Measurements from ENCODE around the gene MED27. TPM values are rescaled to one million over a fixed set of nuclear protein-coding genes. Genes with fewer than 3 reads are reported as not detected.

The MED27 gene
- total RNA-seq, 3 donors from 2014 or later: 14.4 to 20.3 (median 15.8) TPM

DNA sequence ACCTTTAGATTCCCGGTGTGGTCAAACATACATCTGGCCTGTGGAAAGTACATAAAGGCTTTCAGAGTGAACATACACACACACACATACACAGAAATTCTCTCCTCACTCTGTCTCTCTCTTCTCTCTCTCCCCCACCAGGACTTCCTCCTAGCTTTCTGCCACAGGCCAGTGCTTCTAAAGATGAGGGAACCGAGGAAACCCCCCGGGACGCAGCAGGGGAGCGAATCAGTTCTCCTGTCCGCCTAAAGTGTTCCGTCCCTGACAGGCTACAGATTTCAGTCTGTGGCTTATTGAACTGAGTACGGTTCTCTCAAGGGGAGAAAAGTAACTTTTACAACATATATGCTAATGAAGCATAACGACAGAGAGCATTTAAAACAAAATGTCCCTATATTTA is 75.8 kb downstream of the MED27 start:
- no peak for DNase-seq (ENCODE audit: low spot score in 2 of 2)
- Histone ChIP-seq H3K27ac (no peak overlapping the region), H3K27me3 (no peaks in the 10 kb centered on the region), H3K4me3 (no peak overlapping the region), H3K9me3 (no peaks in the 10 kb centered on the region), H3K4me1 (no peaks in the 10 kb centered on the region), H3K36me3 (no peaks in the 10 kb centered on the region)
- TF ChIP-seq POLR2A (IDR thresholded peaks at IDR 0.05): no peak
- intact Hi-C loops (cut with DNase I; ENCODE audit: low total_unique reads): no loop called here

DNA sequence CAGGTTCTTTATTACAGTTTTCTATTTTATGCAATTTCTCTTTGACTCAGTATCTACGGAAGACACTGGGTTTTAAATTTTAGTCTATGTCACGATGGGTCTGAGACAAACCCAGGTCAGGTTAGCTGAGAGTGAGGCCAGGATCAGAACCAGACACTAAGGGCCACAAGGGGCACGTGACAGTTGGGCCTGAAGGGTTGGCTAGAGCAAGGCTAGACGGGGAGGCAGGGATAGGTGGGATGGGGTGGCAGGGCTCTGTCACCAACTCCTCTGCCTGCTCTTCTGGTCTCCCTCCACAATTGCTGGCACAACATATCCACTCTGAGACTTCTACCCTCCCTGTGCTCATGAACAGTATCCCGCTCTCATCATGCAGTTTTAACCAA is 76.4 kb downstream of the MED27 start:
- Histone ChIP-seq H3K4me1 (no peaks in the 10 kb centered on the region), H3K27me3 (no peaks in the 10 kb centered on the region), H3K27ac (no peak overlapping the region), H3K9me3 (no peaks in the 10 kb centered on the region), H3K4me3 (no peak overlapping the region), H3K36me3 (no peaks in the 10 kb centered on the region)
- TF ChIP-seq, protein P1, sequence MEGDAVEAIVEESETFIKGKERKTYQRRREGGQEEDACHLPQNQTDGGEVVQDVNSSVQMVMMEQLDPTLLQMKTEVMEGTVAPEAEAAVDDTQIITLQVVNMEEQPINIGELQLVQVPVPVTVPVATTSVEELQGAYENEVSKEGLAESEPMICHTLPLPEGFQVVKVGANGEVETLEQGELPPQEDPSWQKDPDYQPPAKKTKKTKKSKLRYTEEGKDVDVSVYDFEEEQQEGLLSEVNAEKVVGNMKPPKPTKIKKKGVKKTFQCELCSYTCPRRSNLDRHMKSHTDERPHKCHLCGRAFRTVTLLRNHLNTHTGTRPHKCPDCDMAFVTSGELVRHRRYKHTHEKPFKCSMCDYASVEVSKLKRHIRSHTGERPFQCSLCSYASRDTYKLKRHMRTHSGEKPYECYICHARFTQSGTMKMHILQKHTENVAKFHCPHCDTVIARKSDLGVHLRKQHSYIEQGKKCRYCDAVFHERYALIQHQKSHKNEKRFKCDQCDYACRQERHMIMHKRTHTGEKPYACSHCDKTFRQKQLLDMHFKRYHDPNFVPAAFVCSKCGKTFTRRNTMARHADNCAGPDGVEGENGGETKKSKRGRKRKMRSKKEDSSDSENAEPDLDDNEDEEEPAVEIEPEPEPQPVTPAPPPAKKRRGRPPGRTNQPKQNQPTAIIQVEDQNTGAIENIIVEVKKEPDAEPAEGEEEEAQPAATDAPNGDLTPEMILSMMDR (IDR thresholded peaks at IDR 0.05): no peak
- no peak for TF ChIP-seq POLR2AphosphoS5 (IDR thresholded peaks at IDR 0.05)
- no peak for TF ChIP-seq POLR2A (IDR thresholded peaks at IDR 0.05)
- intact Hi-C loops (cut with DNase I; ENCODE audit: low total_unique reads): no loop called here
- no peak for DNase-seq (ENCODE audit: low spot score in 2 of 2)

DNA sequence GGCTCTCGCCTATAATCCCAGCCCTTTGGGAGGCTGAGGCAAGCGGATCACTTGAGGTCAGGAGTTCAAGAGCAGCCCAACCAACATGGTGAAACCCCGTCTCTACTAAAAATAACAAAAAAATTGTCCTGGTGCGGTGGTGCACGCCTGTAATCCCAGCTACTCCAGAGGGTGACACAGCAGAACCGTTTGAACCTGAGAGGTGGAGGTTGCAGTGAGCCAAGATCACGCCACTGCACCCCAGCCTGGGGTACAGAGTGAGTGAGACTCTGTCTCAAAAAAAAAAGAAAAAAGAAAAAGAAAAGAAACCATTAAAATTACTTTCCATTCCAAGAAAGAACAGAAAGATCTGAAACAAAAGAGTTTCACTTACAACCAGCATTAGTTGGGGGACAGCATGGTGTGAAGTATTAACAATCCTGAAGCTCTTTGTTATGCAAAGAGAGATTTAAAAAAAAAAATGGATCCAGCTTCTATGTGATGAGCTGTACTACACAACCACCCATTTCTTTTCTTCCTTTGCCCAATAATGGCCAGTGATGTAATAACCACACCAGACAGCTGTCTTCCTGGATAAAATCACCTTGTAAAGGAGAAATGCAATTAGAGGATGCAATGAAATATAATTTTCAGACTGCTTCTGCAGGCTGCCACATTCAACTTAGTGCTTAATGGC is 76.9 kb downstream of the MED27 start:
- intact Hi-C loops (cut with DNase I; ENCODE audit: low total_unique reads): no loop called here
- Histone ChIP-seq H3K4me3 (no peak overlapping the region), H3K27ac (no peak overlapping the region), H3K4me1 (no peaks in the 10 kb centered on the region), H3K36me3 (no peaks in the 10 kb centered on the region), H3K9me3 (no peaks in the 10 kb centered on the region), H3K27me3 (no peaks in the 10 kb centered on the region)
- TF ChIP-seq POLR2AphosphoS5 (IDR thresholded peaks at IDR 0.05) (no peak), POLR2A (IDR thresholded peaks at IDR 0.05) (no peak)
- TF ChIP-seq, protein P1 (IDR thresholded peaks at IDR 0.05): no peak
- DNase-seq (ENCODE audit: low spot score in 2 of 2): no peak

DNA sequence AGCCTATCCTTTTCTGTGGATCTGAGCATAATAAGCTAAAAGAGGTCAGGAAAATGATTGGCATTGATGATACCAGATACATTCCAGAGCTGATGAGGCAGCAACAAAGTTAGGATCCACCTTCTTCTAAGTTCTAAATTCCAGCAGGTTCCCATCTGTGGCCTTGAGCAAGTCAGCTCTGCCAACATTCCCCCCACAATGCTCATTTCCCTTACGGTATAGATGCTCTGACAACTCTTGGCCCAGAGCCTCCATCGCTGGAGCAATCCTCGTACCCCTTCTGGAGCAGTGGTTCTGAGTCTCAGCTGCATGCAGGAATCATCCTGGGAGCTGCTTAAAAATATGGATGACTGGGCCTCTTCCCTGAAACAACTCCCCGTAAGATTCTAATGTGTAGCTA is 78.1 kb downstream of the MED27 start:
- no peak for TF ChIP-seq POLR2AphosphoS5 (IDR thresholded peaks at IDR 0.05)
- TF ChIP-seq POLR2A (IDR thresholded peaks at IDR 0.05): no peak
- TF ChIP-seq, protein P1 (IDR thresholded peaks at IDR 0.05): no peak
- no peak overlapping the region for H3K4me3 ChIP-seq
- H3K27me3 ChIP-seq: no peaks in the 10 kb centered on the region
- H3K36me3 ChIP-seq: no peaks in the 10 kb centered on the region
- no peaks in the 10 kb centered on the region for H3K4me1 ChIP-seq
- intact Hi-C loops (cut with DNase I; ENCODE audit: low total_unique reads): no loop called here
- no peaks in the 10 kb centered on the region for H3K9me3 ChIP-seq
- H3K27ac ChIP-seq: no peak overlapping the region
- DNase-seq (ENCODE audit: low spot score in 2 of 2): no peak

DNA sequence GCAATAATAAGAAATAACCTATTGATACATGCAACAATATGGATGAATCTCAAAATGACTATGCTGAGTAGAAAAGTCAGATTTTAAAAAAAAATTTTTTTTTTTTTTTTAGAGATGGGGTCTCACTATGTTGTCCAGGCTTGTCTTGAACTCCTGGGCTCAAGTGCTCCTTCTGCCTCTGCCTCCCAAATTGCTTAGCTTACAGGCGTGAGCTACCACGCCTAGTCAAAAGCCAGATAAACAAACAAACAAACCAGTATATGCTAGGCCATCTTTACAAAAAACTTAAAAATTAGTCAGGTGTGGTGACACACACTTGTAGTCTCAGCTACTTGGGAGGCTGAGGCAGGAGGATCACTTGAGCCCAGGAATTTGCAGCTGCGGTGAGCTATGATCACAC is 79.0 kb downstream of the MED27 start:
- H3K36me3 ChIP-seq: no peaks in the 10 kb centered on the region
- H3K27ac ChIP-seq: no peak overlapping the region
- H3K4me1 ChIP-seq: no peaks in the 10 kb centered on the region
- intact Hi-C loops (cut with DNase I; ENCODE audit: low total_unique reads): no loop called here
- H3K4me3 ChIP-seq: no peak overlapping the region
- TF ChIP-seq POLR2A (IDR thresholded peaks at IDR 0.05): no peak
- TF ChIP-seq POLR2AphosphoS5 (IDR thresholded peaks at IDR 0.05): no peak
- TF ChIP-seq, protein P1 (IDR thresholded peaks at IDR 0.05): no peak
- DNase-seq (ENCODE audit: low spot score in 2 of 2): no peak
- H3K27me3 ChIP-seq: no peaks in the 10 kb centered on the region
- no peaks in the 10 kb centered on the region for H3K9me3 ChIP-seq
